ENCODE results near the gene SLC12A1. TPM values are rescaled to one million over a fixed set of nuclear protein-coding genes. Genes with fewer than 3 reads are reported as not detected.

Gene SLC12A1
- not detected in 5 replicates for total RNA-seq (2022; extraction: Qiagen RNA extraction; ENCODE audit: low read depth)

GRCh38 chr15:48205981-48206380, at the start of gene SLC12A1:
Gene SLC12A1, plus strand, starts transcription at chr15:48206302. Its CDS starts 1,418 bp downstream, at chr15:48207720.

GRCh38 chr15:48177766-48178647, 28.1 kb upstream of the SLC12A1 start, which contains the start of gene MYEF2:
Gene MYEF2, minus strand, starts transcription at chr15:48178295. Its CDS starts 58 bp downstream, at chr15:48178237.

GRCh38 chr15:48191574-48192225, 14.4 kb upstream of the SLC12A1 start, which contains the start of gene CTXN2:
Gene CTXN2, plus strand, starts transcription at chr15:48191665. Its CDS starts 9,636 bp downstream, at chr15:48201301.

DNA sequence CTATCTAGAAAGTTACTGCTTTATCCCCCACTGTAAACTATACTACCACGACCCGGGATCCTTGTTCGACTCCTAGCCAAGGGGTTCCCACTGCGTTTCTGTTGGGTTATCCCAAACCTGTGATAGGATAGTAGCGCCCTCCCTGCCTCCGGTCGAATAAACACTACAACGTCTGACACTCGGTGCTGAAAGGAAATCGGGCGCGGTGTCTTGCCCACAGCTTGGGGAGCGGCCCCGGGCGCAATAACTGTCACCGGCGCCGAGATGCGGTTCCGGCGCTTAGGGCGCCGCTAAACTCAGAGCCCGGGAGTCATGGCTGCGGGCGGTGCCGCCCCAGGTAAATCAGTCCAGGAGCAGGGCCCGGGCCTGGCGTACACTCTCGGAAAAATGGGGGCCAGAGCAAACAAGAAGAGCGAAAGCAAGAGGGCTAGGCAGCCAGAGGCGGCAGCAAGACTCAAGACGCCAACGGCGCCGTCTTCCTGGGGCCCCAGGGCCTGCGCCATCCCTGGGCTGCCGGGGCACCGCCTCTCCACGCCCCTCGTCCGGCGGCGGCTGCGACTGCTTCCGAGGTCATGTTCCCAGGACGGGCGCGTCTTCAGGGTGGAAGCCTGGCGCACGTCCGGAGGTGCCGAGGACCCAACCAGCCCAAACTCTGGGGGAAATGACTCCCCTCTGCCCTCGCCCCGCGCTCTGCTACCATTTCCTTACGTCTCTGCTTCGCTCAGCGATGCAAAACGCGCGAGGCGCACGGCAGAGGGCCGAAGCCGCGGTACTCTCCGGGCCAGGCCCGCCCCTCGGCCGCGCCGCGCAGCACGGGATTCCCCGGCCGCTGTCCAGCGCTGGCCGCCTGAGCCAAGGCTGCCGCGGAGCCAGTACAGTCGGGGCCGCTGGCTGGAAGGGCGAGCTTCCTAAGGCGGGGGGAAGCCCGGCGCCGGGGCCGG, 125.0 kb downstream of the SLC12A1 start, which contains the start of gene DUT:
Gene DUT (plus strand): TSS at position 575 of the 941 bp plus-strand sequence. CDS start 87 bp downstream, at position 662.

Other genes with a start within 250 kb of the SLC12A1 start
- not detected in 5 replicates for gene SLC24A5, start 85.3 kb upstream of the SLC12A1 start, total RNA-seq (2022; extraction: Qiagen RNA extraction; ENCODE audit: low read depth)
- gene MYEF2, start 28.0 kb upstream of the SLC12A1 start, total RNA-seq (2022; extraction: Qiagen RNA extraction; ENCODE audit: low read depth): 13.2 to 19.2 TPM (median 17.3 TPM) in 5 replicates
- gene CTXN2, start 14.6 kb upstream of the SLC12A1 start, total RNA-seq (2022; extraction: Qiagen RNA extraction; ENCODE audit: low read depth): 0.02 to 0.04 TPM in 2 of 5 replicates, not detected in the others
- 86.1 to 119 TPM (median 108 TPM) in 5 replicates for gene DUT, start 125.1 kb downstream of the SLC12A1 start, total RNA-seq (2022; extraction: Qiagen RNA extraction; ENCODE audit: low read depth)